ENCODE data around the gene ARID3A.

DNA sequence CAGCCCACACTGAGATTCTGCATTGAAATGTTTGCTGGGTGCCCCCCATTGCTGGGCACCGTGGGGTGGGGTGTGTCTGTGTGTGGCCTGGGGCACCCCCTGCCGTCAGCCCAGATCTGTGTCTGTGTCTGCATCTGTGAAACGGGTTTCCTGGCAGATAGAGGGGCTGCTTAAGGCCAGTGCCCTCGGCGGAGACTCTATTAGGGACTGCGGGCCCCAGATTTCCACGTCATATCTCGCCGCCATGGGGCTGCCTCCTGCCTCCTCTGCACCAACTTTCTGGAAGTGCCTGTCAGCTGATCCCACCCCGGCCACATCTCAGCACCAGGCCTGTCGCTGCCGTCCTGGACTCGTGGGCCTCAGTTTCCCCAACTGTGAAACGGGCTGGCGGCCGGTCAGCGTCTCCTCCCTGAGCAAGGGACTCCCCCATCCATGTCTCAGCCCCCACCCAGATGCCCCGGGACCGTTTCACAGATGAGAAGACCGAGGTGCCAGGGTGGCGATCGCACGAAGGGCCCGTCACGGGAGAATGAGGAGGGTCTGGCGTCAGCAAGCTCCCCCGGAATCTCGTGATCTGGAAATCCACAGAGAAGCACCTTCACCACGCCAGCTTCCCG is 21.4 kb downstream of the ARID3A start:
- TF ChIP-seq, protein P1, sequence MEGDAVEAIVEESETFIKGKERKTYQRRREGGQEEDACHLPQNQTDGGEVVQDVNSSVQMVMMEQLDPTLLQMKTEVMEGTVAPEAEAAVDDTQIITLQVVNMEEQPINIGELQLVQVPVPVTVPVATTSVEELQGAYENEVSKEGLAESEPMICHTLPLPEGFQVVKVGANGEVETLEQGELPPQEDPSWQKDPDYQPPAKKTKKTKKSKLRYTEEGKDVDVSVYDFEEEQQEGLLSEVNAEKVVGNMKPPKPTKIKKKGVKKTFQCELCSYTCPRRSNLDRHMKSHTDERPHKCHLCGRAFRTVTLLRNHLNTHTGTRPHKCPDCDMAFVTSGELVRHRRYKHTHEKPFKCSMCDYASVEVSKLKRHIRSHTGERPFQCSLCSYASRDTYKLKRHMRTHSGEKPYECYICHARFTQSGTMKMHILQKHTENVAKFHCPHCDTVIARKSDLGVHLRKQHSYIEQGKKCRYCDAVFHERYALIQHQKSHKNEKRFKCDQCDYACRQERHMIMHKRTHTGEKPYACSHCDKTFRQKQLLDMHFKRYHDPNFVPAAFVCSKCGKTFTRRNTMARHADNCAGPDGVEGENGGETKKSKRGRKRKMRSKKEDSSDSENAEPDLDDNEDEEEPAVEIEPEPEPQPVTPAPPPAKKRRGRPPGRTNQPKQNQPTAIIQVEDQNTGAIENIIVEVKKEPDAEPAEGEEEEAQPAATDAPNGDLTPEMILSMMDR (IDR thresholded peaks at IDR 0.05; ENCODE audit: insufficient read depth, low read length, poor library complexity, severe bottlenecking): no peak
- TF ChIP-seq EZH2phosphoT487 (conservative IDR thresholded peaks at IDR 0.05; ENCODE audit: low read length): no peak
